HFFc6 (cell line): ENCODE data around the gene KRTAP12-2. TPM values are rescaled to one million over a fixed set of nuclear protein-coding genes. Genes with fewer than 3 reads are reported as not detected.
"Not testable (repeated sequence)": the region's sequence is repeated elsewhere in the genome, so short reads cannot be mapped to it uniquely, and the experiment has no call there.

Experiments
- DNase-seq: peaks from one replicate; pipeline ENCODE4 v3.0.0-alpha.2; 2018
- H3K27ac Mint-ChIP-seq: 2 replicates; pipeline ENCODE4 v1.8.0; 2020; ENCODE audit warnings: mild to moderate bottlenecking, mixed read lengths
- H3K27me3 Mint-ChIP-seq: 2 replicates; pipeline ENCODE4 v1.8.0; 2021; ENCODE audit warnings: mild to moderate bottlenecking, moderate library complexity, mixed read lengths; ENCODE audit not compliant: insufficient read depth
- H3K36me3 Mint-ChIP-seq: 2 replicates; pipeline ENCODE4 v1.8.0; 2021; ENCODE audit warnings: low read depth, mixed read lengths
- H3K4me1 Mint-ChIP-seq: 2 replicates; pipeline ENCODE4 v1.8.0; 2020; ENCODE audit warnings: low read depth, mixed read lengths
- H3K4me3 Mint-ChIP-seq: 2 replicates; pipeline ENCODE4 v1.8.0; 2020; ENCODE audit warnings: mild to moderate bottlenecking, moderate library complexity, mixed read lengths
- H3K9me3 Mint-ChIP-seq: 2 replicates; pipeline ENCODE4 v1.8.0; 2020; ENCODE audit warnings: mild to moderate bottlenecking, mixed read lengths
- total RNA-seq, 6 experiments: library from RNA; stranded (reverse); fragmentation: NEBNext Ultra II Directional; extraction: Animal tissue kit (Norgen Biotek cat#: 25700); gene quantifications; 2 replicates in 1 of 6; 3 replicates in 5 of 6; pipeline ENCODE4 v1.2.3, GENCODE V29; 2021
- TF ChIP-seq, protein P1 (sequence below): fragments of 200-600 bp; sonication (generic); IDR thresholded peaks from 2 replicates; pipeline ENCODE4 v1.5.0; 2021; ENCODE audit warnings: antibody characterized with exemption, mild to moderate bottlenecking

The KRTAP12-2 gene
- total RNA-seq, 6 experiments from 2014 or later = not detected

DNA sequence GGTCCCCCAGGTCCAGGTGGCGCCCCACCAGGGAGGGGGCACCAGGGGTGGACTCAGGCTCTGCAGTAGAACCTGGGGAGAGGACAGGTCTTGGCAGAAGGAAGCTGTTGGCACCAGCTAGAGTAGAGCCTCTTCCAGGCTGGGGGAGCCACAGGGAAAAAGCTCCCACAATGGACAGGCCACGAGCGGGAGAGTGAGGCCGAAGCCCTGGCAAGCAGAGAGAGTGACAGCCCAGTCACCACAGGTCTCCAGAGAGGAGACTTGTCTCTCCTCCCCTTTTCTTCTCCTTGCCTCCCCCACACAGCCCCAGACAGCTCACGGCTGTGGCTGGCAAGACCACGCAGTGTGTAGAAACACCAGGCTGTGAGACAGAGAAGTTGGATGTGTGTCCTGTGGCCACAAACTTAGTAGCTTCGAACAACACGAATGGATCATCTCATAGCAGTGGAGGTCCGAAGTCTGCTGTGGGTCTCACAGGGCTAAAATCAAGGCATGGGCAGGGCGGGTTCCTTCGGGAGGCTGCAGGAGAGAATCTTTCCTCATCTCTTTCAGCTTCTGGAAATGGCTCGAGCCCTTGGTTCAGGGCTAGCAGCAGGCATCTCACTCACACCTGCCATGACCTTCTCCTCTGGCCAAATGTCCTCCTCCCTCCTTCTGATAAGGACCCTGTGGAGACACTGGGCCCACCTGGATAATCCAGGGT lies 15.6 kb downstream of the KRTAP12-2 start:
- Mint-ChIP-seq H3K27me3 (peaks cover 15% of the 10 kb centered on the region), H3K9me3 (peaks cover 44% of the 10 kb centered on the region), H3K27ac (no peak overlapping the region), H3K4me1 (no peaks in the 10 kb centered on the region), H3K4me3 (no peak overlapping the region), H3K36me3 (peaks cover 6% of the 10 kb centered on the region)
- TF ChIP-seq, protein P1, sequence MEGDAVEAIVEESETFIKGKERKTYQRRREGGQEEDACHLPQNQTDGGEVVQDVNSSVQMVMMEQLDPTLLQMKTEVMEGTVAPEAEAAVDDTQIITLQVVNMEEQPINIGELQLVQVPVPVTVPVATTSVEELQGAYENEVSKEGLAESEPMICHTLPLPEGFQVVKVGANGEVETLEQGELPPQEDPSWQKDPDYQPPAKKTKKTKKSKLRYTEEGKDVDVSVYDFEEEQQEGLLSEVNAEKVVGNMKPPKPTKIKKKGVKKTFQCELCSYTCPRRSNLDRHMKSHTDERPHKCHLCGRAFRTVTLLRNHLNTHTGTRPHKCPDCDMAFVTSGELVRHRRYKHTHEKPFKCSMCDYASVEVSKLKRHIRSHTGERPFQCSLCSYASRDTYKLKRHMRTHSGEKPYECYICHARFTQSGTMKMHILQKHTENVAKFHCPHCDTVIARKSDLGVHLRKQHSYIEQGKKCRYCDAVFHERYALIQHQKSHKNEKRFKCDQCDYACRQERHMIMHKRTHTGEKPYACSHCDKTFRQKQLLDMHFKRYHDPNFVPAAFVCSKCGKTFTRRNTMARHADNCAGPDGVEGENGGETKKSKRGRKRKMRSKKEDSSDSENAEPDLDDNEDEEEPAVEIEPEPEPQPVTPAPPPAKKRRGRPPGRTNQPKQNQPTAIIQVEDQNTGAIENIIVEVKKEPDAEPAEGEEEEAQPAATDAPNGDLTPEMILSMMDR = no peak
- DNase-seq = no peak

DNA sequence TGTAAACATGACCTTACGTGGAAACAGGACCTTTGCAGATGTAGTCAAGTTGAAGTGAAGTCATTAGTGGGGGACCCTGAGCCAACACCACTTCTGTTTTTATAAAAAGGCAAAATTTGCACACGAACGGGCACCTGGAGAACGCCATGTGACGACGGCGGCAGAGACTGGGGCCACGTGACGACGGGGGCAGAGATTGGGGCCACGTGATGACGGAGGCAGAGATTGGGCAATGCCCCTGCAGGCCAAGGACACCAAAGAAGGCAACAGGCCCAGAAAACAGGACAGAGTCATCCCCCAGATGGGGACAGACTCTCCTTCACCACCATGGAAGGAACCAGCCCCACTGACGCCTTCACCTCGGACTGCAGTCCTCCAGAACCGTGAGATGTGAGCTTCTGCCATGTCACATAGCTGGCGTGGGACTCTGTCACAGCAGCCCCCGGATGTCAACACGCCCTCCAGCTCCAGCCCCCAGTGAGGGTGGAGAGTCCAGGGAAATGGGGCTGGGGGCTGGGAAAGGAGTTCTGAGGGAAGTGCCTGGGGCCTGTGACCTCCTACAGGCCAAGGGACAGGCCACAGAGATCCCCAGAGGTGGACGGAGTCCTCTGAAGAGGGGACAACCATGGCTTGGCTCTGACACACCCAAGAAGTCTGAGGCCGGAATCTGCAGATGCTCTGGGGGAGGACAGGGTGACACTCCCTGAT lies 16.3 kb downstream of the KRTAP12-2 start:
- Mint-ChIP-seq H3K27ac (no peak overlapping the region), H3K9me3 (peaks cover 44% of the 10 kb centered on the region), H3K27me3 (peaks cover 10% of the 10 kb centered on the region), H3K4me1 (no peaks in the 10 kb centered on the region), H3K36me3 (peaks cover 6% of the 10 kb centered on the region), H3K4me3 (no peak overlapping the region)
- no peak for DNase-seq
- TF ChIP-seq, protein P1 = no peak

DNA sequence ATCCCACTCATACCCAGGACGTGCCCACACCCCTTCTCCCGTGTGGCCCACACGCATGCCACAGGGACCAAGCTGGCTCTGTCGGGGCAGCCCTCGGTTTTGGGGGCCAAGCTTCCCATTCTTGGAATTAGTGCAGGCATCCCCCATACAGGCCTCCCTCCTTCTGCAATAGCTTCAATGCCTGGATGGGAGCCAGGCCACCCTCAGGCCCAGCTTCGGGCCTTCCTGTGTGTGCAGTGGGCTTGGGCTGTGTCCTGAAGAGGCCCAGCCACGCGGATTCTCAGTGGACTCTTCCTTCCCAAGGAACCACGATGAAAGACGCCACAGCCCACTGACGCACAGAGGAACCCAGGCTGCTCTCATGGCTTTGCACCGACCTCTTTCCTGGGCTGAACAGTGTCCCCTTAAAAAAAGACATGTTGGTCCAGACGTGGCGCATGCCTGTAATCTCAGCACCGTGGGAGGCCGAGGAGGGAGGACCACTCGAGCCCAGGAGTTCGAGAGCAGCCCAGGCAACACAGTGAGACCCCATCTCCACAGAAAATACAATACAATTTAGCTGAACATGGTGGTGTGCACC lies 17.1 kb downstream of the KRTAP12-2 start:
- no peaks in the 10 kb centered on the region for H3K4me1 Mint-ChIP-seq
- no peak for DNase-seq
- H3K4me3 Mint-ChIP-seq = no peak overlapping the region
- H3K27ac Mint-ChIP-seq = no peak overlapping the region
- H3K9me3 Mint-ChIP-seq = peaks cover 52% of the 10 kb centered on the region
- H3K27me3 Mint-ChIP-seq = peaks cover 10% of the 10 kb centered on the region
- H3K36me3 Mint-ChIP-seq = peaks cover 12% of the 10 kb centered on the region
- TF ChIP-seq, protein P1 = no peak

DNA sequence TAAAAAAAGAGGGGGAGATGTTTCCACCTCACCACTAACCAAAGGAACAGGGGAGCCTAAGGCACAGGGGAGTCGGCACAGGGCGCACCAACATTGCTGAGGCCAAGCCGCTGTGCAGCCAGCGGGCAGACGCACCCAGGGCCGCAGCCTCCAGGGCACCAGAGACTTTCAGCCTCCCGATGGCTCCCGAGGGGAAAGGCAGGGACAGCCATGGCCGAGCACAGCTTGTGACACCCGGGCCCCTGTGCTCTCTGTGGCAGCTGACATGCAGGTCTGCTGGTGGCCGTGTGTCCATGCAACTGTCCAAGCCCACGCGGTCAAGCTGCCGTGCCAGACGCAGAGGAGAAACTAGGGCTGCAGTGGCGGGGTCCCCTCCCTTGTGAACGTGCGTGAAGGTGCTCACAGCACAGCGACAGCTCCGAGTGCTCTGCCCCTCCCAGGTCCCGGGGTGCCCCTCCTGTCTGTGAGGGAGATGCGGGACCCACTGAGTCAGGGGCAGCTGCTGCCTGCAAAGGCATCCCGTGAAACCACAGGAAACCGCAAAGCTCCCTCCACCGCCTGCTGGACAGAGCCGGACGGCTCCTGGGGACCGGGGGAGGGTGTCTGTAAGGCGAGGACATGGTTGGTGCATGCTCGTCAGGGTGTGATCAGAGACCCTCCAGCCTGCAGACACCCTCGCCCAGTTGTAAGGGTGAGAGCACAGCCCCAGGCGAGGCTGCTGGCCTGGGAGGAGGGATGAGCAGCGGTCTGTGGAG lies 18.0 kb downstream of the KRTAP12-2 start:
- Mint-ChIP-seq H3K4me1 (no peaks in the 10 kb centered on the region), H3K4me3 (no peak overlapping the region), H3K9me3 (peaks cover 58% of the 10 kb centered on the region), H3K36me3 (peaks cover 21% of the 10 kb centered on the region), H3K27me3 (peaks cover 8% of the 10 kb centered on the region), H3K27ac (no peak overlapping the region)
- DNase-seq = no peak
- TF ChIP-seq, protein P1 = no peak

DNA sequence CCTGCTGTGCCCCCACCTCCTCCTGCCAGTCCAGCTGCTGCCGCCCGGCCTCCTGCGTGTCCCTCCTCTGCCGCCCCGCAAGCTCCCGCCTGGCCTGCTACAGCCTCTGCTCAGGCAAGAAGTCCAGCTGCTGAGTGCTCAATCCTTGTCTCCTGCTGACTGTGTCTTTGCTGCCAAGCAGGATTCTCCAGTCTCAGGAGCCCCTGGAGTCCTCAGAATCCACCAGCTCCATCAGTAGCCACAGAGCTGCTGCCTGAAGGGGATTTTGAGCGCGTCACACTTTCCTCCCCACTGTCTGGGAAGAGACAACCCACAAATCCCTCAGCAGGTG lies 19.5 kb downstream of the KRTAP12-2 start:
- Mint-ChIP-seq H3K27me3 (peaks cover 5% of the 10 kb centered on the region), H3K9me3 (peaks cover 56% of the 10 kb centered on the region), H3K4me3 (no peak overlapping the region), H3K36me3 (peaks cover 23% of the 10 kb centered on the region), H3K27ac (no peak overlapping the region), H3K4me1 (no peaks in the 10 kb centered on the region)
- DNase-seq = no peak
- TF ChIP-seq, protein P1 = no peak

DNA sequence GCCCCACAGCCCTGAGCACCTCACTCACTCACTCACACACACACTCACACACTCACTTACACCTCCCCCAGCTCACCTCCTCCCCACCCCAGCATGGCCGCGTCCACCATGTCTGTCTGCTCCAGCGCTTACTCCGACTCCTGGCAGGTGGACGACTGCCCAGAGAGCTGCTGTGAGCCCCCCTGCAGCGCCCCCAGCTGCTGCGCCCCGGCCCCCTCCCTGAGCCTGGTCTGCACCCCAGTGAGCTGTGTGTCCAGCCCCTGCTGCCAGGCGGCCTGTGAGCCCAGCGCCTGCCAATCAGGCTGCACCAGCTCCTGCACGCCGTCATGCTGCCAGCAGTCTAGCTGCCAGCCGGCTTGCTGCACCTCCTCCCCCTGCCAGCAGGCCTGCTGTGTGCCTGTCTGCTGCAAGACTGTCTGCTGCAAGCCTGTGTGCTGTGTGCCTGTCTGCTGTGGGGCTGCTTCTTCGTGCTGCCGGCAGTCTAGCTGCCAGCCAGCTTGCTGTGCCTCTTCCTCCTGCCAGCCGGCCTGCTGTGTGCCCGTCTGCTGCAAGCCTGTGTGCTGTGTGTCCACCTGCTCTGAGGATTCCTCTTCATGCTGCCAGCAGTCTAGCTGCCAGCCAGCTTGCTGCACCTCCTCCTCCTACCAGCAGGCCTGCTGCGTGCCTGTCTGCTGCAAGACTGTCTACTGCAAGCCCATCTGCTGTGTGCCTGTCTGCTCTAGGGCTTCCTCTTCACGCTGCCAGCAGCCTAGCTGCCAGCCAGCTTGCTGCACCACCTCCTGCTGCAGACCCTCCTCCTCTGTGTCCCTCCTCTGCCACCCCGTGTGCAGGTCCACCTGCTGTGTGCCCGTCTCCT lies 20.1 kb downstream of the KRTAP12-2 start, which contains the start of gene KRTAP10-11:
Gene KRTAP10-11, plus strand, starts transcription at position 49 of the 856 bp plus-strand sequence. Its CDS starts 45 bp downstream, at position 94.
- H3K4me3 Mint-ChIP-seq, H3K27ac Mint-ChIP-seq, H3K4me1 Mint-ChIP-seq, DNase-seq, H3K27me3 Mint-ChIP-seq: not testable (repeated sequence)
- Mint-ChIP-seq H3K36me3 (peaks cover 23% of the 10 kb centered on the region), H3K9me3 (peaks cover 58% of the 10 kb centered on the region)
